ENCODE measurements around the gene BAHD1.
A peak's percentile ranks its signal among the peaks of the same experiment; 100 is the strongest.

BAHD1 gene

GRCh38 chr15:40440743-40441564 lies at the start of gene BAHD1:
Gene BAHD1, plus strand, starts transcription at chr15:40440953. Its CDS starts 17,512 bp downstream, at chr15:40458465.
- DNase-seq, result peak; percentile 13 to 80

DNA sequence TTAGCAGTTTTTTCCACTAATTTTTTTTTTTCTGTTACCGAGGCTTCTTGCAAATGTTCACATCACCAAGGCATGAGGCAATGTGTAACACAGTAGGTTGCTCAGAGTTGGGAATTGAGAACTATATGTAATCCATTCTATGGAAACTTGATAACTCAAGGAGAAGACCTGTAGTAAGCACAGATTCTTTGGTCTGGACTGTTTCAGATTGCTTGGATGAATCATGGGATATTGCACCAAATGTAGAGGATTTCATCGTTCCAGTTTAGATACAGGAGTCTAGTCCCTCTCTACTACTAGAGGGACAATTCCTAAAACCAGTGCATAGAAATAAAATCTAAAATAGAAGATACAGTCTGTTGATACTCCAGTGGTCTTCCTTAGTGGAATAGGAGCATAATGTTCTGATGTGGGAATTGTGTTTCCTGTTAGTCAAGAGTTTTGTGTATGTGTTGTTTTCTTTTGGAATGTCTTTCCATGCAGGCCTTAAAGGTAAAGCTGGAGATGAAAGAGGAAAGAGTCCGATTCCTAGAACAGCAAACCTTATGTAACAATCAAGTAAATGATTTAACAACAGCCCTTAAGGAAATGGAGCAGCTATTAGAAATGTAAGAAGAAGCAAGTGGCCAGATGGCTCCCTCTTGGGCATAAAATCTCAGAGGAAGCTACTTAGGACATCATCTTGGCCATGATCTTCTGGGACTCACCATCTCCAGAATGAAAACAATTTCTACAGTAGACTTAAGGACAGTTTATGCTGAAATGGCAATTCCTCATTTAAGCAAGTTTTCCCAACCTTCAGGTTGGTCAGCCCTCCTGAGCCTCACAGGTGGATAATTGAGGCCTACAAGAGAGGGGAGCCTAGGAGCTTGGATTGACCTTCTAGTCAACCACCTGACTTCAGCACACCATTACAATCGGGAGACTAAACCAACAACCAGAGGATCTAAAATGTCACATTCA lies 47.5 kb upstream of the BAHD1 start:
- DNase-seq, result no peak

GRCh38 chr15:40397688-40398412 lies 42.9 kb upstream of the BAHD1 start:
- DNase-seq, result no peak

- no peak for DNase-seq
Observed at GRCh38 chr15:40398413-40398873, 42.3 kb upstream of the BAHD1 start.

GRCh38 chr15:40399370-40399769 lies 41.4 kb upstream of the BAHD1 start:
- no peak for DNase-seq

GRCh38 chr15:40405501-40406381 lies 35.0 kb upstream of the BAHD1 start, which contains the start of gene IVD:
Gene IVD, plus strand, starts transcription at chr15:40405795. Its CDS starts 33 bp downstream, at chr15:40405828.
- DNase-seq, result peak; percentile 75 to 97

DNA sequence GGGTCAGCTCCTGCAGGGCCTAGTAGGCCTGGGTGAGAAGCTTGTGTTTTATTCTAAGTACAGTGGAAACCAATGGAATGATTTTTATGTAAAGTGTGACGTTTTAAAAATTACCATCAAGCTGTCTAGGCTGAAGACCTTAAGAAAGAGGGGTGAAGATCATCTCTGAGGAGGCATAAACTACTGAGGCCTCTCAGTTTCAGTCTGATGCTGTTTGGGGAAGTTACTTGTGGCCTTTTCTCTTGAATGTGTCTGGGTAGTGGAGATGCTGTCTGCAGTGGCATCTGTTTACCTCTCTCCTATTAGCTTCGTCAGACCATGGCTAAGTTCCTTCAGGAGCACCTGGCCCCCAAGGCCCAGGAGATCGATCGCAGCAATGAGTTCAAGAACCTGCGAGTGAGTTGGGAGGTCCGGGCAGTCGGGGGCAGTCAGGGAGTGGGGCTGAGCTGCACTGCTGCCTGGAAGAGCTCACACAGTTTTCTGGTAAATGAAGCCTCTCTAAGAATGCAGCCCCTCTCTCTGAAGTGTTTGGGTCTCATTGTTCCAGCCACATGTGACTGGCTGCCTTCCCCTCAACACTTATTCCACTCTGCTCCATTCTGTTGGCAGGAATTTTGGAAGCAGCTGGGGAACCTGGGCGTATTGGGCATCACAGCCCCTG lies 33.3 kb upstream of the BAHD1 start:
- no peak for DNase-seq

GRCh38 chr15:40409366-40409765 lies 31.4 kb upstream of the BAHD1 start:
- no peak for DNase-seq

- no peak for DNase-seq
Observed at GRCh38 chr15:40410476-40410875, 30.3 kb upstream of the BAHD1 start.

DNA sequence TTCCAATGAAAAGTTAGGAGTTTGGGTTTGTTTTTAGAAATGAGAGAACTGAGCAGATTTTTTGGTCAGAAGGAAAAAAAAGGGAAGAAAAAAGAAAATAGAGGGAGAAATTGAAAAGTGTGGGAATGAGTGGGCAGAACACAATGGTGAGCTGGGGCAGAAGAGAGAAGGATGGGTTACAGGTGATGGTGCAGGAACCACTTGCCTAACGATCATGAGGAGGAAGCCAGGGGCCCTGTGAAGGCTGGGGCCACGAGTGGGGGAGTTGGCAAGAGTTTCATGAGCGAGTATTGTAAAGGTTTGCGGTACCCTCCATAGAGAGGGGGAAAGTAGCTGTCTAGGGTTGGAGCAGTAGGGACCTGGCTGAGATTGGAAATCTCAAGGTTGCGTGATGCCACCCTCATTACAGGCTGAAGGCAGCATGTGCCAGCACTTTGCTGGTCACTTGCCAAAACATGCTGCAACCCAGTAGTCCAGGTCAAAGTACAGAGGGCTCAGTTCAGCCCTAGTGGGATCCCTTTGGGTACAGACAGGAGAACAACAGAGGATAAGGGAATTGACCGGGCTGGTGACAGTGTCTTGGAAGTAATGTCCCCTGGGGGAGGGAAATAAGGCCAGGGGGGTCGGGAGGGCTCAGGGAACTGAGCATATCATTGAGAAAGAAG lies 28.5 kb upstream of the BAHD1 start:
- no peak for DNase-seq

GRCh38 chr15:40413036-40413435 lies 27.7 kb upstream of the BAHD1 start:
- no peak for DNase-seq

GRCh38 chr15:40414816-40415215 lies 25.9 kb upstream of the BAHD1 start:
- no peak for DNase-seq

- DNase-seq, result no peak
Observed at GRCh38 chr15:40415226-40415625, 25.5 kb upstream of the BAHD1 start.

DNA sequence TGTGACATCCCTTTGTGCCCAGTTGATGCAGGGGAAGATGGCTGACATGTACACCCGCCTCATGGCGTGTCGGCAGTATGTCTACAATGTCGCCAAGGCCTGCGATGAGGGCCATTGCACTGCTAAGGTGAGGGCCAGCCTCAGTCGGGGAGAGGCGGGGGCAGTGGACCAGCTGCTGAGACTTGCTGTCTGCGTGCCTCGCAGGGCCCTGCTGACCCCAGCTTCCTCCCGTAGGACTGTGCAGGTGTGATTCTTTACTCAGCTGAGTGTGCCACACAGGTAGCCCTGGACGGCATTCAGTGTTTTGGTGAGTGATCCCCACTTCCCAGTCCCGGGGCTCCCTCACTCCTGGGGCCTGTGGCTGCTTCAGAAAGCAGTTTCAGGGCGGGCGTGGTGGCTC lies 24.7 kb upstream of the BAHD1 start:
- no peak for DNase-seq

GRCh38 chr15:40418126-40418525 lies 22.6 kb upstream of the BAHD1 start:
- no peak for DNase-seq

DNA sequence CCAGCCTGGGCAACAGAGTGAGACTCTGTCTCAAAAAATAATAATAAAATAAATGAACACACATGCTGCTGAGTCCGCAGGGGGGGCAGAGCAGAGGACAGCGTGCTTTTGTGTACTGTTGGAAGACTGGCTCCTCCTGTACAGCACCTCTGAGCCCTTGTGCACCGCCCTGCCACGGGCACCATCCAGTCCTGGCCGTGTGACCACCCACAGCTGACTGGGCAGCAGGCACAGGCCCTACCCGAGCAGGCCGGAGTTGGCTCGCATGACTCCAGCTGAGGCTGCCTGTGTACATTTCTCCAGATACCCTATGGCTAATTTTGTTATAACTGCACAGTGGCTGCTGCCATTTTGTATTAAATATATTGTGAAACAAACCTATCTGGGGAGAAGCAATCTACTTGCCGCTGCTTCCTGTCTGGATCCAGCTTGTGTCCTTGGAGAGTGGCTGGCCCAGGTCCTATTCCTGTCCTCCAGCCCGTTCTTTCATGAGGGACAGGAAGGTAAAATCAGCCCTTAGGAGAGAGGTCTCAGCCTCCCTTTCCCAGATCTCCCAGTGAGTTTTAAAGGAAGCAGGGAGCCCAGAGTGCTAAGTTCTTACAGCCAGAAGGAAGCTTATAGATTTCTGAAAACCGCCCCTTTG lies 20.6 kb upstream of the BAHD1 start:
- no peak for DNase-seq

GRCh38 chr15:40420793-40421192 lies 20.0 kb upstream of the BAHD1 start:
- DNase-seq, result no peak

DNA sequence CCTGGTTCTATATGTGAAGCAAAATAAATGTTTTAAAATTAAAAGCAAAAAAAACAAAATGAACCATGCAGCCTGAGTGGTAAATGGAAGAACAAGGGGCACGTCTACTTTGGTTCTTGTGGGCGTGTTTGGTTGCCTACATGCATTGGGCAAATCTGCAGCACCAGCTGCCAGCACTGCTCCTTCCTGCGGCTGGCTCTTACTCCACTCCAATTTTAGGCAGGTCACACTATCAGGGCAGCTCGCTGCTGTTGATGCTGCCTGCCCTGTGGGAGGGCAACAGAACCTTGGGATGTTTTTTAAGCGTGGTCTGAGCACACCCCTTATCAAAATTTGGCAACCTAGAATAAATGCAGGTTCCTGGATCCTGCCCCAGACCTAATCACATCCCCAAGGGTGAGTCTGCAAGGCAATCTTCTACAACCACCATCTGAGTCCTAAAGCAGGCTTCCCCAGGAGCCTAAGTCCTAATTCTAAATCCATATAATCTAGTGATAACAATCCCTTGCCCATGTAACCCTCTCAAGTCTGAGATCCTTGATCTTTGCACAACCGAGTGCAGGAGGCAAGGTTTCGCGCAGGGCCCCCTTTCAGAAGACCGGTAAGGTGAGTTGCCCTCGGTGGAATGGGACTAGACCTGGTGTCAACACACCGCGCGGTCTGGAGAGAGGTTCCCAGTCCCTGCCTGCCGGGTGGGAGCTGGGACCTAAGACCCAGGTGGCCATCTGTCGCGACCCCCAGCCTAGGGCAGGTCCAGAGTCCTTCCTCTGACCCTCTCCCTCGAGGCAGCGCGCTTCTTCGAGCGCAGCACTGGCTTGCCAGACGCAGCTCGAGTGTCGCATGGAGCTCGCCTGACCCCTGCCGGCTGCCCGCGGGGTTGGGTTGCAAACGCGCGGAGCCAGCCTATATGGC lies 19.3 kb upstream of the BAHD1 start:
- DNase-seq, result peak in 1 of 2 experiments; percentile 37

All from cerebellar nuclear complex (tissue), 1 donor.